Amniotic stem cell (primary cell): Measurements from ENCODE around the gene PDE4D.

ENCODE experiments used
- DNase-seq: peaks from one replicate; lab custom pipeline; 2025; lab: John Stamatoyannopoulos, UW

PDE4D gene

GRCh38 chr5:58922461-58923171 lies 970.9 kb downstream of the PDE4D start:
- DNase-seq, result no peak

GRCh38 chr5:58921159-58921558 lies 972.4 kb downstream of the PDE4D start:
- no peak for DNase-seq

GRCh38 chr5:58919833-58920232 lies 973.7 kb downstream of the PDE4D start:
- no peak for DNase-seq
